HG03280 (cell line): ENCODE measurements around the gene XRN1.
"Not testable (repeated sequence)": the region's sequence is repeated elsewhere in the genome, so short reads cannot be mapped to it uniquely, and the experiment has no call there.

Experiments used
- ATAC-seq: cut with Tn5 transposase; IDR thresholded peaks from one replicate; pipeline ENCODE4 v1.9.1; 2021; ENCODE audit warnings: mild to moderate bottlenecking, moderate library complexity; ENCODE audit not compliant: unreplicated experiment

XRN1 gene

DNA sequence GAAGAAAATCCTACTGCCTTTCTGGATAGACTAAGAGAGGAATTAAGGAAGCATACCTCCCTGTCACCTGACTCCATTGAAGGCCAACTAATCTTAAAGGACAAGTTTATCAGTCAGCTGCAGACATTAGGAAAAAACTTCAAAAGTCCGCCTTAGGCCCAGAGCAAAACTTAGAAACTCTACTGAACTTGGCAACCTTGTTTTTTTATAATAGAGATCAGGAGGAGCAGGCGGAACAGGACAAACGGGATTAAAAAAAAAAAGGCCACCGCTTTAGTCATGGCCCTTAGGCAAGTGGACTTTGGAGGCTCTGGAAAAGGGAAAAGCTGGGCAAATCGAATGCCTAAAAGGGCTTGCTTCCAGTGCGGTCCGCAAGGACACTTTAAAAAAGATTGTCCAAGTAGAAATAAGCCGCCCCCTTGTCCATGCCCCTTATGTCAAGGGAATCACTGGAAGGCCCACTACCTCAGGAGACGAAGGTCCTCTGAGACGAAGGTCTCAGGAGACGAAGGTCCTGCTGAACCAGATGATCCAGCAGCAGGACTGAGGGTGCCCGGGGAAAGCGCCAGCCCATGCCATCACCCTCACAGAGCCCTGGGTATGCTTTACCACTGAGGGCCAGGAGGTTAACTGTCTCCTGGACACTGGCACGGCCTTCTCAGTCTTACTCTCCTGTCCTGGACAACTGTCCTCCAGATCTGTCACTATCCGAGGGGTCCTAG lies 8.2 kb downstream of the XRN1 start:
- ATAC-seq, result not testable (repeated sequence)

DNA sequence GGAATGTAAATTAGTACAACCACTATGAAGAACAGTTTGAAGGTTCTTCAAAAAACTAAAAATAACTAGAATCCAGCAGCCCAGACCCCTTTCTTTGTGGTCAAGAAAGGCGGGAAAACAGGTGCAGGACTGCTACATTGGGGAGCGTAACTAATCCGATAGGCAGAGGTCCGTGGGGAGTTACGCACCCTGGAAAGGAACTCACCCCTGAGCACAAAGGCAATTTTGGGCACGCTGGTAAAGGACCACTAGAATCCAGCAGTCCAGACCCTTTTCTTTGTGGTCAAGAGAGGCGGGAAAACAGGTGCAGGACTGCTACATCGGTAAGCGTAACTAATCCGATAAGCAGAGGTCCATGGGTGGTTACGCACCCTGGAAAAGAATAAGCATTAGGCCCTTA lies 9.7 kb downstream of the XRN1 start:
- not testable (repeated sequence) for ATAC-seq

DNA sequence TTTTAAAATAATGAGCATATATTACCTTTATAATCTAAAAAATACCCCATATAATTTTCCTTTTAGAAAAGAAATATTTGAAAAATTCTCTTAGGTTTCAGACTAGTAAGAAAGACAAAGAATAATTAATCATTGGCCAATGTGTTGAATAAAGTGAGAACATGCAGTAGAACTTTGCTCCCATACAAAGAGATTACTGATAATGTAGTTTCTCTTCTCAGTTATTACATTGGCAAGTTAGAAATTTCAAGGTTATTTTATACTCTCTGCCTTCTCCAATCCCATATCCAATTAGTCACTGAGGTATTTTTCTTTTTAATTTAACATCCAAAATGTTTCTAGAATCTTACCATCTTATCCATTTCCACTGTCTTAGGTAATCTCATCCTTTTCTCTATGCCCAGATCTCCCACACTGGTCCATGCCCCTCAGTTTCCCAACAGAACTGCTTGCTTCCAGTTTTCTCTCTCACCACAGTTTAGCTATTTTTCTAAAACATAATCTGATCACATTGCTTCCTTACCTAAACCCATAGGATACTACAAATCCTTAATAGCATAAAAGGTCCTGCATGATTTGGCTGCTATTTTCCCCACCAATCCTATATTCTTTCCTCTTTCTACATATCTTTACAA lies 10.8 kb downstream of the XRN1 start:
- no peak for ATAC-seq

DNA sequence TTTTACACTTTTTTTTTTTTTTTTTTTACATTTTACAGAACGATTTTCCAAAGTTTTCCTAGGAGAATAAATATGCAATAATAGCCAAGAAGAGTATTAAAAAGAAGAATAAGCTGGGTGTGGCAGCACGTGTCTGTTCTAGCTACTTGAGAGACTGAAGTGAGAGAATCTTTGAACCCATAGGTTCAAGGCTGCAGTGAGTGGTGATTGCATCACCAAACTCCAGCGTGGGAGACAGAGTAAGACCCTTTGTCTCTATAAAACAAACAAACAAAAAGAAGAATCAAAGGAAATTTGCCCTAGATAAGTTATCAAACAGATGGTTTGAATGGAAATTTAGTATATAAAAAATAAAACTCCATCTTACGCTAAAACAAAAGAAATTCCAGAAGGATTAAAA lies 13.3 kb downstream of the XRN1 start:
- ATAC-seq, result no peak

DNA sequence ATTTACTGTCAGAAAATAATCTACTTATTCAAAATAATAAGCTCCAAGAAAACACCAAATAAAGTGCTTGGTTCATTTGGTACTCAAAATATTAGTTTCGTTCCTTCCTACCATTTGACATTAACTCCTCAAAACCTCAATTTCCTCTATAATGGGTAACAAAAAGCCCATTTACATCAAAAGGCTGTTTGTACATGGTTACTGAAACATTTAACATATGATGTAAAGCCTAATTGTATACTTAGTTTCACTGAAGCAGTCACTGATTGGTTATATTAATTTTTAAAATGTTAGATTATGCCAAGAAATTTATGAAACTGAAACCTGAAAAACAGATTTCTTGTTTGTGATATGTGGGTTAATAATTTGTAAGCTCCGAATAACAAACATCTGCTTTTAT lies 14.7 kb downstream of the XRN1 start:
- no peak for ATAC-seq

DNA sequence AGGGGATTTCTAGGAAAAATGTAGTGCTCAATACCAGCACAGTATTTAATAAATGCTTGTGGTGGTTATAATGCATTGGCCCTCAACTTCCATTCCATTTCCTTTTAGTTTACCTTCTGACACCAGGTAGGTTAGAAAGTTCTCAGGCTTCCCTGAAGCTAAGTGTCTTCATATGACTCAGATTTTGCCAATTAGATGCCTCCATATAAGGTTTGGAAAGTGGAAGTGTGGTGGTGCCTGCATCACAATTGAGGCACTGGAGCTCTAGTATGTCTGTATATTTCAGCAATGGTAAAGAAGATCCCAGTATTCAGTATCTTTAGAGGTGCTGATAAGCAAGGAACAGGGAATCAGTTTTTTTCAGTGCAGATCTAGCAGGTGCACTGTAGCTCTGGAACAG lies 18.3 kb downstream of the XRN1 start:
- no peak for ATAC-seq

DNA sequence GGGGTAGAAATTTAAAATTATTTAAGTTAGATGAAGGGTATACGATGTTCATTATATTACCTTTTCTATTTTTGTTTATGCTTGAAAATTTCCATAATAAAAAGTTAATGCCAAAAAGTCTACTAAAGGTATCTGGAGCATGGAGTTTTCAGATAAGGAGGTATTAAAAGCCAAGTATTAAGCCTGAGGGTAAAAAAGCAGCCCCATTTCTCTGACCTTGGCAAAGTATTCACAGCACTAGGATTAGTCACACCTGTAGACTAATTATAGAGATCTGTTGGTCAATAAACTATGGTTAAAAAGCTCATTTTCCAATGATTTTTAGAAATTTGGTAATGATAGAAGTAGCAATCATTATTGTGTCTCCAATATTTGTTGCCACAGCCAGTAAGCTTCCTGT lies 23.1 kb downstream of the XRN1 start:
- no peak for ATAC-seq

DNA sequence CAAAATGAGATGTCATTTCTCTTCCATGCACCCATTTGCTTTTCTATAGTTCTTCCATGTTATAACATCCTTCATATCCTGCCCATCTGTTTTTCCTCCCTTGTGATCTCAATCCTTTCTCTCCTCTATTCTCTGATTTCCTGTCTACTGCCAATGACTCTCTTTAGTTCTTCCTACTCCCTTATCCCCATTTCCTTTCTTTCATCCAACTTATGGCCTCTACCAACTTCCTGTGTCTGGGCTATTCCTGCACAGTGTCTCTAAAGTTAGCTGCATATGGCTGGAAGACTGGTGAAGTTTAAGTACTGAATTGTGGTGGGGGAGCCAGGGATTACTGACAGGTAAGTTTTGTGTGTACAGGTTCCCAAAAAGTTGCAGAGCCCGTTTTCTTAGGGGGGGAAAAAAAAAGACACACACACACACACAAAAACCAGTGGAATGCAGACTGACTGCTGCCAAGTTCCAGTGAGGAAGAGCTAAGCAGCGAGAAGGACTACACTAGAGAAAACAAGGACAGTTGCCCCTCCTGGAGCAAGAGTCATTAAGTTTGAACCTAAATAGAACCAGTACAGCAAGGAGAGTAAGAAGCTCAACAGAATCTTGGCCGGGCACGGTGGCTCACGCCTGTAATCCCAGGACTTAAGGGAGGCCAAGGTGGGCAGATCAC lies 28.8 kb downstream of the XRN1 start:
- no peak for ATAC-seq

DNA sequence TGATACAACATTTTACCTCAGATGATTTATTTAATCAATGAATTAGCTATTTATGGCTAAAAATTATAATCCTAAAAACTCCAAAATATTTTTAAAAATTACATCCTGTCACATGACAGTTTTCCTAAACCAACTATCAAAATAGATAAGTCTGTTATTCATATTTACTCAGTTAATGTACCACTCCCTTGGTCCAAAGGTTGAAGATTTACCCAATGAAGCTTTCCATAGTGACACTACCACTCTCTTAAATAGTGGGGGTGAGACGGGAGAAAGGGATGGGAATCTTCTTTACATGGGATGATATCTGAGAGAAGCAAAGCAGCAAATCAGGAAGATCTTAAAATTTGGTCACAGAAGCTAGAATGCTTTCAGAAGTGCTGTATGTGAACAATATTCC lies 30.5 kb downstream of the XRN1 start:
- no peak for ATAC-seq

DNA sequence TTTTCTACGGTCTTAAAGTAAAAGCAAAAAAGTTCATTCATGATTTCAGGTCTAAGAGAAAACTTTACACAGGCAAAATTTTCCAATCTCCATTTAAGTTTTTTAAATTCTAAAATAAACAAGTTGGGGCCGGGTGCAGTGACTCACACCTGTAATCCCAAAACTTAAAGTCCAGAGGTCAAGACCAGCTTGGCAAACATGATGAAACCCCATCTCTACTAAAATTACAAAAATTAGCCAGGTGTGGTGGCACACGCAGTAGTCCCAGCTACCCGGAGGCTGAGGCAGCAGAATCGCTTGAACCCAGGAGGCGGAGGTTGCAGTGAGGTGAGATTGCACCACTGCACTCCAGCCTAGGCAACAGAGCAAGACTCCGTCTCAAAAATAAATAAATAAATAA lies 47.3 kb downstream of the XRN1 start:
- ATAC-seq, result not testable (repeated sequence)

DNA sequence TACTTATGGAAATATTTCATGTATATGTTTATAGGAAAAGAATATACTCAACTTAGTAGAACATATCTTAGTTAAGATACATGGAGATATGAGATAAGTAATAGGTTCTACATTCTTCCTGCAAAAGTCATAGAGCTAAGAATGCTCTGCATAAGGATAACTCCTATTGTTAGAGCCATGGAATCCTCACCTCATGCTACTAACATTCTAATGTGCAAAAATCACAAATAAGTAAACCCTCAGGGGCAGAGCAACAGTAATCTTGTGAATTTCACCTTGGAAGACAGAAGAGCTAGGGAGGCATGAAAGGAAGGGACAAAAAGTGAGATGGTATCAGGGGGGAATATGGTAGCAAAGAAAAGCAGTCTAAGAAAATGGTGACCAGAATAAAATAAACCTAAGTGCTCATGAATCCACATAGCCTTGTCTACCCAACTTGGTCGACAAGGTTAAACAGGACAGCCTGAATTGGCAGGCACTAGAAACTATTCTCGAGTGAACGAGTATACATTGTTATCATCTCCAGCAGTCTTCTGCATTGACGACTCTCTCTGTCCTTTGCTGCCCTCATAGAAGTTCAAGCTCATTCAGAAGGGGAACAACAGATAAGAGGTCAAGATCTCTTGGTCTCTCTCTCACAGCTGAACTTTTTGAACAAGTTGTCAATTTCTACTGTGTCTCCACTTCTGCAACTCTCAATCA lies 52.8 kb downstream of the XRN1 start:
- ATAC-seq, result no peak

DNA sequence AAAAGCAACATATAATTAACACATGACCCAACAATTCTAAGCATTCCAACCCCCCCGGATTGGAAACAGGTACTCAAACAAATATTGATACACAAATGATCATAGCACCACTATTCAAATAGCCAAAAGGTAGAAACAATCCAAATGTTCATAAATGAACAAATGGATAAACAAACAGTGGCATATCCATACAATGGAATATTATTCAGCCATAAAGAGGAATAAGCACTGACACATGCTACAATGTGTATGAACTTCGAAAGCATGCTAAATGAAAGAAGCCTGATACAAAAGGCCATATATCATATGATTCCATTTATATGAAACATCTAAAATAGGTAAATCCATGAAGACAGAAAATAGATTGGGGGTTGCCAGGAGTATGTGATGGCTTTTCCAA lies 62.8 kb downstream of the XRN1 start:
- ATAC-seq, result no peak

DNA sequence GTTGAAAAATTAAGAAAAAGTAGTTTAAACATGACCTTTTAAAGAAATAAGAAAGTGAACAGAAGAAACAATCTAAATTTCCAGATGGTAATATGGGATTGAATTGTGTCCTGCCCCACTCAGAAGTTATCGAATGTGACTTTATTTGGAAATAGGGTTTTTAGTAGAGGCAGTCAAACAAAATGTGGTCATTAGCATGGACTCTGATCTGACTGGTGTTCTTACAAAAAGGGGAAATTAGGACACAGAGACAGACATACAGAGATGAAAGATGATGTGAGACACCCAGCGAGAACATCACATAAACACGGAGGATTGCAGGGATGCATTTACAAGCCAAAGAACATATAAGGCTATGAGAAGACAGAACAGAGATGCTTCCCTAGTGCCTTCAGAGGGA lies 73.2 kb downstream of the XRN1 start:
- ATAC-seq, result no peak

DNA sequence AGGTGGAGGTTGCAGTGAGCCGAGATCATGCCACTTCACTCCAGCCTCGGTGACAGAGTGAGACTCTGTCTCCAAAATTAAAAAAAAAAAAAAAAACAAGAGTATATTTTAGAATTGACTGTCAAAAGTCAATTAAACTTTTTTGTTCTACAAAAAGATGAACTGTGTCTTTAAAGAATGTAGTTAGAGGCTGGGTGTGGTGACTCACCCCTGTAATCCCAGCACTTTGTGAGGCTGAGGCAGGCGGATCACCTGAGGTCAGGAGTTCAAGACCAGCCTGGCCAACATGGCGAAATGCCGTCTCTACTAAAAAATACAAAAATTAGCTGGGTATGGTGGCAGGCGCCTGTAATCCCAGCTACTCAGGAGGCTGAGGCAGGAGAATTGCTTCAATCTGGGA lies 78.3 kb downstream of the XRN1 start:
- not testable (repeated sequence) for ATAC-seq

DNA sequence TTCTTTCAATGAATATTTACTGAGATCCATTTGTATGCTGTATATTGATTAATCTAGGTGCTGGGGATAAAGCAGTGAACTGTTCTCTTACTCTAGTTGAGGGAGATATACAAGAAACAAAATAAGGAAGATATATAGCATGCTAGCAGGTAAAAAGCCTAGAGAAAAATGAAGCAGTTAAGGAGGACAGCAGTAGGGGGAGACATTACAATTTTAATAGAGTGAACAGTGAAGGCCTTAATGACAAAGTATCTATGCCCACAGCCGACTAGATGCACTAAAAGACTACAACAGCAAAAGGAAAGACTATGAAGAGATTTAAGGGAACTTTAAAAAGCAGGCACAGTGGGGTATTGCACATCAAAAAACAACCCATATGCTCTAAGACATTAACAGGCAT lies 81.4 kb downstream of the XRN1 start:
- no peak for ATAC-seq

DNA sequence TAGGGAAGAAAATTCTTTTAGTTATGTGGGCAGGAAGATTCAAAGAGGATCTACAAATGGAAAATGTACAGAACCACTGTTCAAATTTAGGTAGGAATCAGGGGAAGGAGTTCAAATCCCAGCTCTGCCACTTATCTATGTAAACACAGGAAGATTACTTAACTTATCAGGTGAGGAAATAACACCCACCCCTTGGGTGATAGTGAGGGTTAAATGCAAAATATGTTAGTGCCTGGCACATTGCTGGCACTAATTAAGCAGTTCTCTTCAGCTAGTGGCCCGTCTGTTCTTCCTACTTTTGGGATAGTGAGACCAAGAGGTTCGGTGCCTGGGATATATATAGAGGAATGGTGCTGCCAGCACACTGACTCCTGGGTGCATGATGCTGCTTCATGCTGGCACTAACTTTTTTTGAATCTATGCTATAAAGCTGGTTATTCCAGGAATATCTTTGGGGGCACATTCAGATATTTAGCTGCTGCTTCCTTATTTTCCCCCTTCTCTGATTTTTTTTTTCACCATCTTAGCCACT lies 83.8 kb downstream of the XRN1 start:
- ATAC-seq, result no peak

DNA sequence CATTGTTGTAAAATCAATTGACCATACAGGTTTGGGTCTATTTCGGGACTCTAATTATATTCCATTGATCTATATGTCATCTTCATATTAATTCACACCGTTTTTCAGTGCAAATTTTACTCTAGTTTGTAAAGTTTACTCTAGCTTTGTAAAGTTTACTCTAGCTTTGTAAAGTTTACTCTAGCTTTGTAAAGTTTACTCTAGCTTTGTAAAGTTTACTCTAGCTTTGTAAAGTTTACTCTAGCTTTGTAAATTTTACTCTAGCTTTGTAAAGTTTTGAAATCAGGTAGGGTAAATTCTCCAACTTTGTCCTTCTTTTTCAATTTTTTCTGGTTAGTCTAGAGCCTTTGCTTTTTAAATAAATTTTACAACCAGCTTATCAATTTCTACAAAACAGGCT lies 84.4 kb downstream of the XRN1 start:
- not testable (repeated sequence) for ATAC-seq

DNA sequence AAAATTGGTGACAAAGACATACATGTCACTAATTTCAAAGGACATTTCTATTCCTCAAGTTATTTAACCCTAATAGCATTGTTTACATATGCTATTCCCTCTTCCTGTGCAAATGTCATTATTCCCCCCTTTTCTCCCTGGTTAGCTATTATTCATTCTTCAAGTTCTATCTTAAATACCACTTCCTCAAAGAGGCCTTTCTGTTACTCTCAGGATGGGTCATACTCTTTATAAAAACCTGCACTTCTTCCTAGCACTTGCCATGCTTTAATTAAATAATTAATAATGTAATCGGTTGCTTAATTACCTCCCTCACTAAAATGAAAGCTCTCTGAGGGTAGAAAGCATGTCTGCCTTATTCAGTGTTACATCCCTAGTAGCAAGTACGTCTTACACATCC lies 88.5 kb downstream of the XRN1 start:
- no peak for ATAC-seq

DNA sequence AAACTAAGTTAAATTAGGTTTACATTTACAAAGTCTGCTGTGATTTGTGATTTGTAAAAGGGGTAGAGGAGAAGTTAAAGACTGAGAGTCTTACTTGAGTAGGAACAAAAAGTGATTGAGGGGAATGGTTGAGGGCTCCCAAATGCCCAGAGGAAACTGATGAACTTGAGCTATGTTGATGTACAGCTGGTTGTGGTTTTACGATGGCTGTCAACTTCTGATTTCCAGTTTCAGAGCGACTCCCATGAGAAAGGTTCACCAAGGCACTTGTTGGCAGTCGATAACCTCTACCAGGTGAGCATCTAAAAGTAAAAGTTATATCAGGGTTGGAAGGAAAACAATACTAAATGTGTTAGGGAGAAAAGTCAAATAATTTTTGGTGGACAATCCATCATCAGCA lies 91.0 kb downstream of the XRN1 start:
- no peak for ATAC-seq

DNA sequence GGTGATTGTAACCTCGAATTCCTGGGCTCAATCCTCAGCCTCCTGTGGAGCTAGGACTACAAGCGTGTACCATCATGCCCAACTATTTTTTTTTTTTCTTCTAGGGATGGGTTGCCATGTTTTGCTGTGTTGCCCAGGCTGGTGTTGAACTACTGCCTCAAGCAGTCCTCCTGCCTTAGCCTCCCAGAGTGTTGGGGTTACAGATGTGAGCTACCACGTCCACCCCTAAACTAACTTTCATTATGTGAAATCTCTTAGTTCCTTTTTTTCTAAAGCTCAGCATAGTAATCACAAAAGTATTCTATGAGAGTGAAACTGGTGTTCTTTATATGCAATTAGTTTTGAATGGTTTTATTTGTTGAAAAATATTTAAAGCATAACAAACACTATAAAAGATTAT lies 92.1 kb downstream of the XRN1 start:
- peak; percentile 60 for ATAC-seq

DNA sequence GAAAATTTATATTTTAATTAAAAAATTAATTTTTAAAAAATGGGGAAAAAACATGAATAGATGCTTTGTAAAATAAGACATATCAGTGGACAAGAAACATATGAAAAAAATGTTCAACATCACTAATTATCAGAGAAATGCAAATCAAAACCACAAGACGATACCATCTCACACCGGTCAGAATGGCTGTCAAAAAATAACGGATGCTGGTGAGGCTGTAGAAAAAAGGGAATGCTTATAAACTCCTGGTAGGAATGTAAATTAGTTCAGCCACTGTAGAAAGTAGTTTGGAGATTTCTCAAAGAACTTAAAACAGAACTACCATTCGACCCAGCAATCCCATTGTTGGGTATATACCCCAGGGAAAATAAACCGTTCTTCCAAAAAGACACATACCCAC lies 93.8 kb downstream of the XRN1 start:
- no peak for ATAC-seq
